HG03159 (cell line): ENCODE measurements around the gene MAP2.
A peak's percentile ranks its signal among the peaks of the same experiment; 100 is the strongest.

ENCODE experiments used
- ATAC-seq: cut with Tn5 transposase; IDR thresholded peaks from one replicate; pipeline ENCODE4 v1.9.1; 2021; ENCODE audit warnings: mild to moderate bottlenecking, moderate library complexity; ENCODE audit not compliant: unreplicated experiment

Gene MAP2

GRCh38 chr2:209690029-209690754 lies 266.3 kb downstream of the MAP2 start:
- no peak for ATAC-seq

GRCh38 chr2:209694748-209695147 lies 270.9 kb downstream of the MAP2 start:
- no peak for ATAC-seq

GRCh38 chr2:209696836-209697711 lies 273.2 kb downstream of the MAP2 start:
- ATAC-seq = peak; percentile 79

GRCh38 chr2:209702775-209703174 lies 278.9 kb downstream of the MAP2 start:
- no peak for ATAC-seq

- no peak for ATAC-seq
Observed at GRCh38 chr2:209713219-209713618, 289.4 kb downstream of the MAP2 start.

GRCh38 chr2:209719034-209719433 lies 295.2 kb downstream of the MAP2 start:
- no peak for ATAC-seq

DNA sequence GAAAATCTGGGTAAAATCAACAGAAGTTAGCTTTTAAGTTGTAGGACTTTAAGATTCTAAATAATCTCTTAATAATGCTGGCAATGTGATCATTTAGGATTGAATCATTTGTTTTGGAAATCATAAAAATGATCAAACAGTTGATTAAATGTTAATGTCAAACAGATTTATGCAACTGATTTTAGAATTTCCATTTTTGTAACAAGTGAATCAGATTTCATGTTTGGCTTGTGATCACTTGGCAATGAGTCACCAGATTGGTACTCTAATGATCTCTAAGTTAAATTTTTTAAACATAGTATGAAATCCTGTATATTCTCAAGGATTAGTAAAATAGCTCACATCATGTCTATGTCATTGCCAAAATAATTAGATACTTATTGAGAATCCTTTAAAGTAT lies 297.6 kb downstream of the MAP2 start:
- no peak for ATAC-seq

DNA sequence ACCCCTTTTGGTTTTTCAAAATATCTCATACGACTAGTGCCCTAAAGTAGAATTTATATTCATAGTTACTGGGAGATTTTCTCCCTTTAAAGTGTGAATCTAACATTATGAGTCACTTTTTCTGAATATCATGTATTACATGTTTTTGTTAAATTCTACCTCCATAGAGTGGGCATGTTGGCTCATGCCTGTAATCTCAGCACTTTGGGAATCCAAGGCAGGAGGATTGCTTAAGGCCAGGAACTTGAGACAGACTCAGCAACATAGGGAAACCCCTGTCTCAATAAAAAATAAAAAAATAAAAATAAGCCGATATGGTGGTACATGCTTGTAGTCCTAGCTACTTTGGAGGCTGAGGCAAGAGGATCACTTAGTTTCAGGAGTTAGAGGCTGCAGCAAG lies 302.5 kb downstream of the MAP2 start:
- ATAC-seq = no peak

- ATAC-seq = no peak
Observed at GRCh38 chr2:209727077-209727476, 303.2 kb downstream of the MAP2 start.

GRCh38 chr2:209734805-209735204 lies 311.0 kb downstream of the MAP2 start:
- no peak for ATAC-seq

DNA sequence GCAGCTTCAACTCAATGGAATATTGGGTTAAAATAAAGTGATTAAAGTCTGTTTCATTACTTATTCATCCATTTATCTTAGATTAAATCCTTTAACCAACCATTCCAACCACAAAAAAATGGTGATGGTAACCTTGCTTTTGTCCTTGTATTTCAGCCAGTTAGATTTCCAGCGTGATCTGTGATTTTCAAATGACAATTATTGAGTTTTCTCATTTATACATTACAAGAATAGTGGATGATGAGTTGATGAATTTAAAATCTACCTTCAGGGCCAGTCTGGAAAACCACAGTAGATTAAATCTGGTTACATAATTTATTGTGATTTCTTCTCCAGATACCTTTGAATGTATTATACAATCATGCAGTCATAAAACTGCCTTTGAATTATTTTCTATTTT lies 318.1 kb downstream of the MAP2 start:
- ATAC-seq = no peak

- ATAC-seq = no peak
Observed at GRCh38 chr2:209753020-209753419, 329.2 kb downstream of the MAP2 start.

DNA sequence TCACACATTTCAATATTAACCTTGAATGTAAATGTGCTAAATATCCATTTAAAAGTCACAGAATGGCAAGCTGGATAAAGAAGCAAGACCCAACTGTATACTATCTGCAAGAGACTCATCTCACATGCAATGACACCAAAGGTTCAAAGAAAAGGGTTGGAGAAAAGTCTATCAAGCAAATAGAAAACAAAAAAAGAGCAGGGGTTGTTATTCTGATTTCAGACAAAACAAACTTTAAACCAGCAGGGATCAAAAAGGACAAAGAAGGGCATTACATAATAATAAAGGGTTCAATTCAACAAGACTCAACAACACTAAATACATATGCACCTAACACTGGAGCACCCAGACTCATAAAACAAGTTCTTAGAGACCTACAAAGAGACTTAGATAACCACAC lies 333.3 kb downstream of the MAP2 start:
- no peak for ATAC-seq

DNA sequence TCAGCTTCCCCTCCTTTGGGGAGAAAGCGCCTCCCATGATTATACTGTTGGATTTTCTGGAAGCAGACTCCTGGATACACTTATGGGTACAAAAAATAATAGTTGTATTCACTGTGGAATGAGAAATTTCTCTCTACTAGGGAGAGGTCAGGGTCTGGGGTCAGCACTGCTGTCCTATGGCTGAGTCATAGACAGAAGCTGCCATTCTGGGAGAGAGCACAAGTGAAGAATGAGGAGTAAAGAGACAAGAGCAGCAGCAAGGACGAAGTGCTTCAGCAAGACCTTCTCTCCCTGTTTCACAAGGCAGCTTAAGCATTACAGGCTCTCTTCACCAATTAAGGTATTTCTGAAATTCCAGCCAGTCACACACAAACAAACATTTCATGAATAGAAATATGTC lies 337.7 kb downstream of the MAP2 start:
- no peak for ATAC-seq

DNA sequence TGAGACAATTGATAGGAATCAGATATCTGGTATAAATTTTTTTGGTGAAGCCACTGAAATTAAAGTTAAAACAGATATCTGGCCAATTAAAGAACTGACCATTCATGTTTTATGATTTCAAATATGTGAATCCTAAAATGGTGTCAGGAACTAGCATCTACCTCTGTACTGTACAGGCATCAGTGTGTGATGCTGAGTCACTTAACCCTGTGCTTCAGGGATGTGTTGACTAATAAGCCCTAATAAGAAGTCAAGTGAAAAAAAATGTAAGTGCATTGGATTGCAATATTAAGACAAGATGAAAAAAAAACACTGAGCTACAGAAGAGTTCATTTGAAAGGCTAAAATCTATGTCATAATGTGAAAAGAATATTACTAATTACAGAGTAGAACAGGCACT lies 338.7 kb downstream of the MAP2 start:
- no peak for ATAC-seq

GRCh38 chr2:209763106-209763505 lies 339.3 kb downstream of the MAP2 start:
- ATAC-seq = no peak

GRCh38 chr2:209766613-209767012 lies 342.8 kb downstream of the MAP2 start:
- no peak for ATAC-seq

DNA sequence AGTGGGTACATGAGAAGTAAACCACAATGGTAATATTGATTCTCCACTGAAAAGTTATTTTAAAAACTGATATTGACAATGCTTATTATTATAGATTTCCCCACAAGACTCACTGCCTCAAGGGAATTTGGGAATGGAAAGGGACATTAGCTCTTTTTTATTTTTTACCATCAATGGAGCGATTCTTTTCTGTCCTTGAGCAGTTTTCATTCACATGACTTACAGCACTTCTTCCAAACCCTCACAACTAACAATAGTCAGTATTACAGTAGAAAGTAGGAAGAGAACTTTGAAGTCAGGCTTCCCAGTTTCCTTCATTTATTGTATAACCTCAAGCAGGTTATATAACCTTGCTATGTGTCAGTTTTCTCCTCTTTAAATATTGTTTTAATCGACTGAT lies 343.5 kb downstream of the MAP2 start:
- no peak for ATAC-seq

GRCh38 chr2:209768557-209768956 lies 344.7 kb downstream of the MAP2 start:
- no peak for ATAC-seq

DNA sequence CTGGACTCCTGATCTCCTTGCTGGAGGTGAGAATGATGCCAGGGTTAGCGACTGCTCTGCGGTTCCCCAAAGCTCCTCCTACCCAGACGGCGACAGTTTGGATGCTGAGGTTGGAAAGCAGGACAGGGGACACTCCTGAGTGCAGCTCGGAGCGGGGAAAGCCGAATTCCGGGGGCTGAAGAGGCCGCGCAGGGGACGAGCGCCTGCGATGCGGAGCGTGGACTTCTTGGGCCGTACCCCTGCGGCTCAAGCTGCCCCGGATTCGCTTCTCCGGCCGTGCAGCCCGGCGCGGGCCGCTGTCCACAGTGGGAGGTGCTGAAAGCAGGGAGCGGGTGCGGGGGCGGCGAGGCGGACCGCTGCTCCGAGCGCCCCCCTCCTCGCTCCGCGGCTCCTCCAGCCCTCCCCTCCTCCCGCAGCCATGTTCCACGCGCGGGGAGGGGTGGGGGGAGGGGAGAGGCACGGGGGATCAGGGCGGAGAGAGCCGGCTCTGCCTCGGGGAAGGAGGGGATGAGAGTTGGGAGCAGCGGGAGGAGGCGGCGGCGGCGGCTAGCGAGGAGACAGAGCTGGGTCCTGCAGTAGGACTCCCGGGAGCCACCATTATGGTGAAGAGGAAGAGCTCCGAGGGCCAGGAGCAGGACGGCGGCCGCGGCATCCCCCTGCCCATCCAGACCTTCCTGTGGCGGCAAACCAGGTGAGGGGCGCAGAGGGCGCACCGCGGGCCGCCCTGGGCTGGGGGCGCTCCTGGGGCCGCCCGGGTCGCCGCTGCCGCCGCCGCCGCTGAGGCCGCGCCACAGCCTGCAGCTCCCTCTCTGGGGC lies 347.8 kb downstream of the MAP2 start, which contains the start of gene UNC80:
Gene UNC80, plus strand, starts transcription at position 359 of the 816 bp plus-strand sequence. Its CDS starts 241 bp downstream, at position 600.
- peak; percentile 87 for ATAC-seq

- no peak for ATAC-seq
Observed at GRCh38 chr2:209772290-209772685, 348.4 kb downstream of the MAP2 start.
